ENCODE measurements around the gene EGFL7.

EGFL7 gene

GRCh38 chr9:136656183-136656738 is 6.5 kb upstream of the EGFL7 start:
- peak overlapping the region; percentile 61 for H2BK120ac ChIP-seq (ENCODE audit: low read depth, low read length)
- peaks cover 0 to 15% of the 10 kb centered on the region in 2 donors for H3K4me1 ChIP-seq (ENCODE audit: control insufficient read depth in 2 of 2, insufficient read depth in 1 of 2, low read depth in 1 of 2, low read length in 2 of 2)
- no peak overlapping the region for H3K4ac ChIP-seq (ENCODE audit: low read length)
- H3K23ac ChIP-seq (ENCODE audit: low read depth, low read length, poor library complexity), result no peak overlapping the region
- peaks cover 5% of the 10 kb centered on the region for H3K79me1 ChIP-seq (ENCODE audit: low read depth, low read length)
- H3K18ac ChIP-seq (ENCODE audit: low read length), result no peak overlapping the region
- H3K27me3 ChIP-seq (ENCODE audit: control insufficient read depth in 3 of 3, insufficient read depth in 3 of 3, low read depth in 1 of 3, low read length in 3 of 3), result peaks cover 0 to 5% (median 0%) of the 10 kb centered on the region in 3 experiments
- no peaks in the 10 kb centered on the region for H3K36me3 ChIP-seq (replicated peaks in 1 of 2; ENCODE audit: control insufficient read depth in 2 of 2, insufficient read depth in 2 of 2, low read length in 2 of 2)
- H3K4me2 ChIP-seq (ENCODE audit: insufficient read depth, low read length, poor library complexity, severe bottlenecking), result no peak overlapping the region
- peak overlapping the region; percentile 6 for H3K14ac ChIP-seq (ENCODE audit: low read length)
- H4K91ac ChIP-seq (ENCODE audit: low read depth, low read length, poor library complexity), result no peak overlapping the region
- no peak for DNase-seq (ENCODE audit: low spot score)
- peak overlapping the region; percentile 92 for H2AK5ac ChIP-seq (ENCODE audit: low read depth, low read length)
- H2AFZ ChIP-seq (ENCODE audit: low read length), result peak overlapping the region; percentile 85
- peak overlapping the region; percentile 82 for H2BK5ac ChIP-seq (ENCODE audit: low read length)
- H3K27ac ChIP-seq (replicated peaks; ENCODE audit: low read length), result no peak overlapping the region
- no peak overlapping the region for H4K8ac ChIP-seq (ENCODE audit: low read depth, low read length)
- H3K9me3 ChIP-seq (replicated peaks in 1 of 2; ENCODE audit: control insufficient read depth in 2 of 2, insufficient read depth in 1 of 2, low read depth in 1 of 2, low read length in 2 of 2), result no peaks in the 10 kb centered on the region
- no peak overlapping the region for H3K4me3 ChIP-seq (ENCODE audit: low read length in 2 of 2)
- H3K9ac ChIP-seq (ENCODE audit: low read depth, low read length, poor library complexity), result no peak overlapping the region
- WGBS, 2 donors (ENCODE audit: extremely low coverage in 2 of 2, insufficient read length in 2 of 2, insufficient replicate concordance in 1 of 2), result no CpG with 5 or more reads among the region's 11 CpGs
- no peak overlapping the region for H2BK12ac ChIP-seq (ENCODE audit: low read length)
- no peak overlapping the region for H2BK15ac ChIP-seq (ENCODE audit: low read length)

GRCh38 chr9:136656795-136657611 is 5.7 kb upstream of the EGFL7 start:
- no peak for DNase-seq (ENCODE audit: low spot score)
- Histone ChIP-seq H3K9me3 (replicated peaks in 1 of 2; ENCODE audit: control insufficient read depth in 2 of 2, insufficient read depth in 1 of 2, low read depth in 1 of 2, low read length in 2 of 2) (no peaks in the 10 kb centered on the region), H3K18ac (ENCODE audit: low read length) (peak overlapping the region; percentile 1), H4K8ac (ENCODE audit: low read depth, low read length) (no peak overlapping the region), H3K36me3 (replicated peaks in 1 of 2; ENCODE audit: control insufficient read depth in 2 of 2, insufficient read depth in 2 of 2, low read length in 2 of 2) (no peaks in the 10 kb centered on the region), H3K27me3 (ENCODE audit: control insufficient read depth in 3 of 3, insufficient read depth in 3 of 3, low read depth in 1 of 3, low read length in 3 of 3) (peaks cover 0 to 8% (median 0%) of the 10 kb centered on the region in 3 experiments), H2AK5ac (ENCODE audit: low read depth, low read length) (peak overlapping the region; percentile 92), H3K14ac (ENCODE audit: low read length) (no peak overlapping the region), H2AFZ (ENCODE audit: low read length) (peak overlapping the region; percentile 22), H2BK15ac (ENCODE audit: low read length) (peak overlapping the region; percentile 43), H2BK120ac (ENCODE audit: low read depth, low read length) (peak overlapping the region; percentile 61), H3K4me2 (ENCODE audit: insufficient read depth, low read length, poor library complexity, severe bottlenecking) (no peak overlapping the region), H3K23ac (ENCODE audit: low read depth, low read length, poor library complexity) (no peak overlapping the region), H2BK12ac (ENCODE audit: low read length) (peak overlapping the region; percentile 1), H3K27ac (replicated peaks; ENCODE audit: low read length) (no peak overlapping the region), H2BK5ac (ENCODE audit: low read length) (peak overlapping the region; percentile 82), H4K91ac (ENCODE audit: low read depth, low read length, poor library complexity) (no peak overlapping the region), H3K79me1 (ENCODE audit: low read depth, low read length) (peaks cover 5% of the 10 kb centered on the region), H3K4me3 (ENCODE audit: low read length in 2 of 2) (no peak overlapping the region), H3K4me1 (ENCODE audit: control insufficient read depth in 2 of 2, insufficient read depth in 1 of 2, low read depth in 1 of 2, low read length in 2 of 2) (peaks cover 0 to 16% of the 10 kb centered on the region in 2 donors), H3K4ac (ENCODE audit: low read length) (no peak overlapping the region), H3K9ac (ENCODE audit: low read depth, low read length, poor library complexity) (no peak overlapping the region)
- no CpG with 5 or more reads among the region's 37 CpGs for WGBS, 2 donors (ENCODE audit: extremely low coverage in 2 of 2, insufficient read length in 2 of 2, insufficient replicate concordance in 1 of 2)

DNA sequence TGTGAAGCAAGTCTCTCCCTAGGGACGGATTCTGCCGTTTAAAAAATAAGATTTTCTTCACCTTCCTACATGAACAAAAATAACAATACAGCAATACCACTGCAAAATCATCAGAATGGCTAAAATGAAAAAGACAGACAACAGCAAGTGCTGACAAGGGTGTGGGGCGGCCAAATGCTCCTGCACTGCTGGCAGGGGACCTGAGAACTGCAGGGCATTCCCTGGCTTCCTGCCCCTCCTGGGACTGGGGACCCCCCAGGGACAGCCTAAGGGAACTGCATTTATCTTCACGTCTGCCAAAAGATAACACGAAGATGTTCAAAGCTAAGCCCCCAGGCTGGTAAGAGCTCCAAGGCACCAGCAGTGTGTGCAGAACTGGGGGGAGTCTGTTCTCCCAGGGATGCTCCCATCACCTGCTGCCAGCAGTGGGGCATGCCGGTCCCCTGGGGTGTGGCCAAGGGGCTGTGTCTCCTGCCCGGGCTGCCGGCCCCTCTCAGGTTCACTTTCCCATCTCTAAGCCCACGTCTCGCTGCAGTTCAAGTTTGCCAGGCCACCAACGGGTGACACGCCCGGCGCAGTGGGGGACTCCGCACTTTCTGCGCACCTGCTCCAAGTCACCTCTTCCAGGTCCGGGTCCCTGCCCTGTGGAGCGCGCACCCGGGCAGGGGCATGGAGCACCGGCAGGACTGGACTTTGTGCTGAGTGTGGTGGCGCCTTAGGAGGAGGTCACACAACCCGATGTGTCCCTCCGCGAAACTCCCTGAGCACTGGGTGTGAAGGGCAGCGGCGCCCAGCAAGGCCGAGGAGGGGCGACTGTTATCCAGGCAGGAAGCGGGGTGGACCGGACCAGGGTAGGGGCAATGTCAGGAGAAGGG is 4.5 kb upstream of the EGFL7 start:
- Histone ChIP-seq H3K27ac (replicated peaks; ENCODE audit: low read length) (no peak overlapping the region), H3K14ac (ENCODE audit: low read length) (no peak overlapping the region), H3K9ac (ENCODE audit: low read depth, low read length, poor library complexity) (peak overlapping the region; percentile 44), H3K4ac (ENCODE audit: low read length) (no peak overlapping the region), H2BK15ac (ENCODE audit: low read length) (peak overlapping the region; percentile 58), H2AK5ac (ENCODE audit: low read depth, low read length) (peak overlapping the region; percentile 56), H4K8ac (ENCODE audit: low read depth, low read length) (no peak overlapping the region), H3K4me1 (ENCODE audit: control insufficient read depth in 2 of 2, insufficient read depth in 1 of 2, low read depth in 1 of 2, low read length in 2 of 2) (peaks cover 3 to 28% of the 10 kb centered on the region in 2 donors), H3K9me3 (replicated peaks in 1 of 2; ENCODE audit: control insufficient read depth in 2 of 2, insufficient read depth in 1 of 2, low read depth in 1 of 2, low read length in 2 of 2) (no peaks in the 10 kb centered on the region), H3K4me3 (ENCODE audit: low read length in 2 of 2) (no peak overlapping the region), H3K79me1 (ENCODE audit: low read depth, low read length) (peaks cover 3% of the 10 kb centered on the region), H3K23ac (ENCODE audit: low read depth, low read length, poor library complexity) (no peak overlapping the region), H3K27me3 (ENCODE audit: control insufficient read depth in 3 of 3, insufficient read depth in 3 of 3, low read depth in 1 of 3, low read length in 3 of 3) (peaks cover 0 to 14% (median 0%) of the 10 kb centered on the region in 3 experiments), H3K4me2 (ENCODE audit: insufficient read depth, low read length, poor library complexity, severe bottlenecking) (no peak overlapping the region), H2BK120ac (ENCODE audit: low read depth, low read length) (no peak overlapping the region), H2BK12ac (ENCODE audit: low read length) (peak overlapping the region; percentile 58), H2BK5ac (ENCODE audit: low read length) (peak overlapping the region; percentile 75), H4K91ac (ENCODE audit: low read depth, low read length, poor library complexity) (peak overlapping the region; percentile 53), H3K18ac (ENCODE audit: low read length) (peak overlapping the region; percentile 71), H2AFZ (ENCODE audit: low read length) (no peak overlapping the region), H3K36me3 (replicated peaks in 1 of 2; ENCODE audit: control insufficient read depth in 2 of 2, insufficient read depth in 2 of 2, low read length in 2 of 2) (no peaks in the 10 kb centered on the region)
- WGBS, 2 donors (ENCODE audit: extremely low coverage in 2 of 2, insufficient read length in 2 of 2, insufficient replicate concordance in 1 of 2), result no CpG with 5 or more reads among the region's 31 CpGs
- DNase-seq (ENCODE audit: low spot score), result no peak

Measured in neuronal stem cell (in vitro differentiated cells).